GM18868 (cell line): ENCODE data around the gene MYH9.
"Not testable (repeated sequence)": the region's sequence is repeated elsewhere in the genome, so short reads cannot be mapped to it uniquely, and the experiment has no call there.

Experiments used
- ATAC-seq: cut with Tn5 transposase; IDR thresholded peaks from one replicate; pipeline ENCODE4 v1.9.1; 2021; ENCODE audit warnings: mild to moderate bottlenecking, moderate library complexity; ENCODE audit not compliant: unreplicated experiment

The MYH9 gene

GRCh38 chr22:36298118-36298517, 89.6 kb downstream of the MYH9 start:
- ATAC-seq = no peak

DNA sequence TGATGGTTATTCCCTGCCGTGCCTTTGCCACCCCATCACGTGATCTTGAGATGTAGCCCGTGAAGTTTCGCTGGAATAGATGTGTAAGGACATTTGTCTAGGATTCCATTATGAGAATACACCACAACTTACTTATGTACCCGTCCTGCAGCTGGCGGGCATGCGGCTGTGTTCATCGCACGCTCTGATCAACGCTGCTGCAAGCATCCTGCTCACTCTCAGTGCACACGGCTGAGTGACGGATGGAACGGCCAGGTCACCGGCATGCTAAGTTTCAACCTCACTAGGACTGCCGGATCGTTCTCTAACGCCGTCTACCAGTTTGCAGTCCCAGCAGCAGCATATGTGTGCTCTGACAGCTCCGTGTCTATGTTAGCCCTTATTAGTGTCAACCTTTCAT, 90.2 kb downstream of the MYH9 start:
- ATAC-seq = no peak

- no peak for ATAC-seq
Measured at GRCh38 chr22:36296690-36297089, 91.1 kb downstream of the MYH9 start.

- ATAC-seq = no peak
Measured at GRCh38 chr22:36295247-36295646, 92.5 kb downstream of the MYH9 start.

GRCh38 chr22:36294801-36295200, 93.0 kb downstream of the MYH9 start:
- no peak for ATAC-seq

GRCh38 chr22:36294293-36294620, 93.5 kb downstream of the MYH9 start:
- no peak for ATAC-seq

- ATAC-seq = no peak
Measured at GRCh38 chr22:36293606-36294292, 94.0 kb downstream of the MYH9 start.

DNA sequence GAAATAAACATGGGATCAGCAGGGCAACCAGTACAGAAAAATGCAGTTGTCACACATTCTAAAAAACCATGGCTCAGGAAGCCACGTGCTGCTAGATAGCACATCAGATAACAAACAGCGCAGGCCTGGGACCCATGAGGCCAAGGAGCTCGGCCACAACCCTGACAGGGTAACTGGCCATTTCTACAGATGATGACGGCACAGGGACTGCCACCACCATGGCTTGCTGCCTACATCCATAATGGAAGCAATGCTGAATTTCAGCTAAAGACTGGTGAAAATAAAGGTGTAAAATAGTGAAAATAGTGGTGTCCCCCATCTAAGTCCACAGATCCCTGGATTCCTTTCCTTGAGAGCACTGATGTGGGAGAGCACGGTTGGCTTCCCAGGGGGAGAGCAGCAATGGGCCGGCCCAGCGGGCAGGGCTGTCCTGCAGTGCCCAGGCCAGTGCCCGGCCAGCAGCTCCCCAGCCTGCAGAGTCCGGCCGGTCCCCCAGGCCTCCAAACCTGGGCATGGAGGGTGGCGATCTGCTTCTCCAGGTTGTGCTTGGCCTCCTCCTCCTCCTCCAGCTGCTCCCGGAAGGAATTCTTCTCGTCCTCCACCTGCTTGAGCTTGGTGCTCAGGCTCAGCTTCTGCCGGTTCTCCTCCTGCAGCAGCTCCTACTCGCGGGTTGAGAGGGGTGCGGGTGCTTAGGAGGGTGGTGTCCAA, 94.8 kb downstream of the MYH9 start:
- no peak for ATAC-seq

DNA sequence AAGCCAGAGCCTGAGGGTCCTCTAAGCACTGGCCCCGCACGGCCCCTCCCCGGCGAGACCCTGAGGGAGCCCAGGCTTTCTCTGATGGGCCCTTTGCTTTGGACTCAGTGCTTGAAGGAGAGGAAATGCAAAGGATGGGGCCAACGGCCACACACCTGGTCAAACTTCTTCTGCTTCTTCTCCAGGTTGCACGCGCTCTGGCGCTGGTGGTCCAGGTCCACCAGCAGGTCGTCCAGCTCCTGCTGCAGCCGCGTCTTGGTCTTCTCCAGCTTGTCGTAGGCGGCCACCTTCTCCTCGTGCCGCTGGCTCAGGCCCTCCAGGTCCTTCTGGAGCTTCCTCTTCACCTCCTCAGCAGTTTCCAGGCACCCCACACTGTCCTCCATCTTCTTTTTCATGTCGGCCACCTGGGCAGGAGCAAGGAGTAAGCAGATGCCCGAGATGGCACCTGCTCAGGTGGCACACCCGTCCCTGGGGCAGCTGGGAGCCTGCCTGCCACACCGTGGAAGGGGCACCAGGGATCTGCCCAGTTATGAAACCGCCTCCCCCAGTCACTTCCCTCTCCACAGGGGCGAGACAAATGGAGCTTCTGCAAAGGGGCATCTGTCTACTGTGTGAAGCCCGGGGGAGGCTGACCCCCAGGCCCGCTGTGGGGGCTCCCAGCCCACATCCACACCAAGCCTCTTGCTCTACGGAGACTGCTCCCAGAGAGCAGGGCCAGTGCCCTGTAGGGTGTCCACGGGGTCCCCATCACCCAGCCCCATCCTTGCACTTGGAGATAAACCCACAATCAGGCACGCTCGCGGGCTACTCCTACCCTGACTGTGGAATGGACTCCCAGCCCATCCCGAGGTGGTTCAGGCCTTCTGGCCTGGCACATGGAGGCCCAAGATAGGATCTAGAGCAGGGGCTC, 95.7 kb downstream of the MYH9 start:
- no peak for ATAC-seq

- not testable (repeated sequence) for ATAC-seq
Measured at GRCh38 chr22:36290391-36291075, 97.2 kb downstream of the MYH9 start.

GRCh38 chr22:36289948-36290371, 97.8 kb downstream of the MYH9 start:
- ATAC-seq = not testable (repeated sequence)

DNA sequence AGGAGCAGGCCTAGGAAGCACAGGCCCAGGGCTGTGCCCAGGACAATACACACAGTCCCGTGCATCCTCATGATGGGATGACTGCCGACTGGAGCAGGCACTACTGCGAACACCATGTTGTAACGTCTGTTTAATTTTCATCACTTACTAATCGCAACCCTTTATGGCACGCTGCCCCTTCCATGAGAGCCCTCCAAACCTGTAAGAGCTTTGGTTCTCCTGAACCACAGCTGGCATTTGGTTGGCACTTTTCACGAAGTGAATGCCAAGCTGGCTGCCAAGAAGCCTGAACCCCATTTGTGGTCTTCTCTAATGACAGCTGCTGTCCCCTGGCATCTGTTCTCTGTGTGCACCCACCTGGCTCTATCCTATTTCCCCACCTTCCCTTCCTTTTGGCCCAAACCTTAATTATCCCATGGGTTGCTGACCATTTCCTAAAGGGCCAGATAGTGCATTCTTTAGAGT, 98.3 kb downstream of the MYH9 start:
- no peak for ATAC-seq

GRCh38 chr22:36288571-36289405, 99.0 kb downstream of the MYH9 start:
- no peak for ATAC-seq

DNA sequence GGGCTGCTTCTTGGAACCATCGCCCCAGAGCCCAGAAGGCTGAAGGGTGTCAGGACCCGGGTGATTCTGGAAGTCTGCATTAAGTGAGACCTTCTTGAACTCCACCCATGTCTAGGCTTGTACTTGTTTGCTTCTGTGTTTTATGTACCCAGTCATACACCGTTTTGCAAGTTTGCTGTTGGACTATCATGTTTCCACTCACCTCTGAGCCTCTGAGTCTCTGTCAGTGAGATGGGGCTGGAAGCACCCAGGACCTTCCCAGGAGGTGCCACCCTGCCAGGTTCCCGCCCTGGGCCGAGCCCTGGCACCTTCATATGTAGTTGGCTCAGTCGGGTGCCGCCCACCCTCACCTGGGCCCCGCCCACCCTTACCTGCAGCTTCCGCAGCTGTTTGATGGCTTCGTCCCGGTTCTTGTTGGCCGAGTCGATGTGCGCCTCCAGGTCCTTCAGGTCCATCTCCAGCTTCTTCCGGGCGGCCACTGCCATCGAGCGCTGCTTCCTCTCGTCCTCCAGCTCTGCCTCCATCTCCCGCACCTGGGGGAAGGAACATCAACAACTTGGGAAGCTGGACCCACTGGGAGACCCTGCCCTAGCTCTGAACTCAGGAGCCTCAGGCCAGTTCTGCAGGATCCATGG, 99.8 kb downstream of the MYH9 start:
- ATAC-seq = no peak

DNA sequence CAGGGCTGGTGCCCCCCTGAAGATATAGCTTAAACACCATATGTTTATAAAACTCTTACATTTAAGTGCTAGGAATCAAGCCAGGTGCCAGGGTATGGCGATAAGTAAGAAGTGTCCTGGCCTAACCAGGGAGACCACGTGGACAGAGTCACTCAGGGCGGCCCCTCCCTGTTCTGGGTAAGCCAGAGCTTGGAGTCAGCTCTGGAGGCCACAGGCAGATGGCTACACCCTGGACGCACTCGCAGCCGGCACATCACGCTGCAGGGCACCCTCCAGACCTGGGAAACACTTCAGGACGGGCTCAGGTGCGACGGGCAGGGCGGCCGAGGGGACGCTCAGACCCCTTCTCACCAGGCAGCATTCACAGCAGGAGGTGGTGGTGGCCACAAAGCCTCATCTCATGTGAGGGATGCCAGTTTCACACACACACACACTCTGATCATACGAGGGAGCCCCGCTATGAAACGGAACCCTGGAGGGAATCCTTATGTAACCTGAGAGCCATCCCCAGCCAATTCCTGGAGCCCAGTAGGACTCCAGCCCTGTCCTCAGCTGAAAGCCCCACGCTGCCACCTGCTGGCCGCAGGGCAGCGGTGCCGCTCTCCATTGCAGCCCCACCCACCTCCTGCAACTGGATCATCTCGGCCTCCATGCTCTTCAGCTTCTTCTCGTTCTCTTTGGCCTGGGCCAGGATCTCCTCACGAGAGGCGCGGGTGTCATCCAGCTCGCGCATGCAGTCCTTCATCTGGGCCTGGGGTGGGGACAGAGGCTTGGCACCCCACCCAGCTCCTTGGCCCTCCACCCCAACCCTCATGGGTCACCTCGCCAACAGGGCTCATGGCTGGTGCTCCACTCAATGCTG, 101.4 kb downstream of the MYH9 start:
- ATAC-seq = no peak

DNA sequence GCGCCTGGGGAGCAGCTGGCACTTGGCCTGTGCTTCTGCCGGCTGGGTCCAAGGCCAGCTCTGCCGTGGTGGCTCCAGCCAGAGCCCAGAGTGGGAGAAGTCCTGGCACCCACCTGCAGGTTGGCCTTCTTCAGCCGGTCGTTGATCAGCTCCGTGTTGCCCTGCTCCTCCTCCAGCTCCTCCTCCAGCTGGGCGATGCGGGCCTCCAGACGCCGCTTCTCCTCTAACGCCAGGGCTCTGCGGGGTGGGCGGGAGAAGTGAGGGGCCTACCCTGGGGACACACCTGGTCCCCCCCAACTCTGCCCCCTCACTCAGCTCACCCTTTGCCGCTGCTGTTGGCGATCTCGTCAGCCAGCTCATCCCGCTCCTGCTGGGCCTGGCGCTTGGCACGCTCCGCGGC, 102.2 kb downstream of the MYH9 start:
- ATAC-seq = no peak

GRCh38 chr22:36285017-36285416, 102.8 kb downstream of the MYH9 start:
- no peak for ATAC-seq

DNA sequence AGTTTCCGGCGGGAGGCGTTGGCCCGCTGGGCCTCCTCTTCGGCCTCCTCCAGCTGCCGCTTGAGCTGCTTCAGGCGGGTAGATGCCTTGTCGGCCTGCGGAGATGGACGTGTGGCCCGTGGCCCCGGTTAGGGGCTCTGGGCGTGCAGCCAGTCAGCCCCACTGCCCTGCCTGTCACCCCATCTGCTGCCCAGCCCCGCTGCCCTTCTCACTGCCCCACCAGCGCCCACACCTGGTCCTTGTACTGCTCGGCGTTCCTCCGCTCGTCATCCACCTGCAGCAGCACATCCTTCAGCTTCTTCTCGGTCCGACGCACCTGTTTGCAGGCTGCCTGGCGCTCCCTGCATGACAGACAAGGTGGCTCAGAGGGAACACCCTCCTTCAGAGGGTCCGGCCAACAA, 103.6 kb downstream of the MYH9 start:
- no peak for ATAC-seq
